GM12891 (cell line): ENCODE measurements around the gene HOPX.

Experiments
- POLR2A ChIP-seq: IDR thresholded peaks from 2 replicates; pipeline ENCODE4 v1.6.1; 2011; ENCODE audit warnings: low read depth, low read length, control low read depth
- POLR2AphosphoS5 ChIP-seq: IDR thresholded peaks from 2 replicates; pipeline ENCODE4 v1.6.1; 2011; ENCODE audit warnings: low read depth, low read length, control low read depth

DNA sequence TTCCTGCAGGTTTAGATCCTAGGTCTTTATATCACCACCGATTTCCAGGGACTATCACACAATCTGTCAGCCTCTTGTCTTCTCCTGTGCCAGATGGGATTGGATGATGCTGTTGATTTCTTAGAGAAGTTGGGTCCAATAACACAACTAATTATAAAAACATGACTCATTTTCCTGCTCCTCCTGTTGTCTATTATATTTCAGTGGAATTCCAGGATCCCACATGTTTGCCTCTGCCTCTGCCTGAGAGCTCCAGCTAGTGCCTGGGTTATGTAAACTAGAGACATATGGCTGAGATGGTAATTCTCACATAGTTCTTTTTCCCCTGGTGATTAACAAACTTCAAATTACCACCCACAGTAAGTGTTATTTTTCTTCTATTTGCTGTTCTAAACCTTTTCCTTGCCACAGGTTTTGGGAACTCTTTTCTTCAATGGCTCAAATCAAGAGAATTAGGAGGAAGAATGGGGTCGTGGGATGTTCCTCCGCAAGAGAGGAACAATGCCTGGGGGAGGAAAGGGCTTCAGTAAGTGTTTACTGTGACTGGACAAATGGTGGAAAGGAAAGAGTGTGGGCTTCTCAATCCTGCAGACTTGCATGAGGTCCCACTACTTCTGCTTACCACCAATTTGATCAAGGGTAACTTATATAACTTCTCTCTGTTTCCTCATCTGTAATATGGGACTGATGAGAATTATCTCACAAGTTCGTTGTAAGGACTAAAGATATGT lies 3.4 kb upstream of the HOPX start:
- no peak for TF ChIP-seq POLR2AphosphoS5
- no peak for TF ChIP-seq POLR2A
